Right lobe of liver (tissue), 6 donors: ENCODE data around the gene CES2. TPM values are rescaled to one million over a fixed set of nuclear protein-coding genes. Genes with fewer than 3 reads are reported as not detected.

ENCODE experiments used
- ATAC-seq, 4 donors: fragments of 200-7000 bp; cut with Tn5 transposase; one replicate each; pipeline ENCODE4 v1.9.1; 2020; ENCODE audit warnings: mild to moderate bottlenecking in 4 of 4, moderate library complexity in 4 of 4
- DNase-seq, 3 donors: peaks; one replicate each; pipeline ENCODE4 v3.0.0-alpha.2; 2020
- H3K27ac ChIP-seq, 3 donors: fragments of 200-600 bp; one replicate each; pipeline ENCODE4 v1.8.0; 2022
- H3K27me3 ChIP-seq, 2 donors: fragments of 200-600 bp; one replicate each; pipeline ENCODE4 v1.8.0; 2022
- H3K36me3 ChIP-seq, 4 donors: fragments of 200-600 bp; sonication (generic) in 1 of 4; one replicate each; pipeline versions ENCODE4 v1.5.1 to v1.8.0; 2017 to 2022; ENCODE audit warnings: control low read depth in 1 of 4
- H3K4me1 ChIP-seq, 4 donors: fragments of 200-600 bp; sonication (generic) in 1 of 4; one replicate each; pipeline versions ENCODE4 v1.5.1 to v1.8.0; 2017 to 2022; ENCODE audit warnings: control low read depth in 1 of 4
- H3K4me3 ChIP-seq, 3 donors: fragments of 200-600 bp; one replicate each; pipeline ENCODE4 v1.8.0; 2022
- H3K9me3 ChIP-seq, 4 donors: fragments of 200-600 bp; sonication (generic) in 1 of 4; one replicate each; pipeline versions ENCODE4 v1.5.1 to v1.8.0; 2017 to 2022; ENCODE audit warnings: control low read depth in 1 of 4
- POLR2A ChIP-seq: fragments of 450-650 bp; IDR thresholded peaks from one replicate; pipeline ENCODE4 v1.6.1; 2017; ENCODE audit warnings: antibody characterized with exemption, mild to moderate bottlenecking
- WGBS: methylation state at CpG from one replicate; pipeline ENCODE4 v1.1.6; 2018; ENCODE audit warnings: low coverage, low lambda C conversion rate; ENCODE audit not compliant: insufficient coverage; ENCODE audit errors: missing lambda C conversion rate; 5-methylcytosine and 5-hydroxymethylcytosine counted together
- intact Hi-C, 2 donors: fragments of 100-400 bp; cut with DNase I; formaldehyde crosslinking; loops; one replicate each; pipeline versions ENCODE4 v1.11.2 to v1.14.1; 2022
- total RNA-seq, 6 experiments: library from RNA; depleted of rRNA in 2 of 6; stranded (reverse); fragments of >200 nt in 2 of 6; fragmentation: NEBNext Ultra II Directional in 3 of 6; extraction: Animal tissue kit (Norgen Biotek cat#: 25700) in 3 of 6; gene quantifications; one replicate each; pipeline versions ENCODE4 v1.1.0 to v1.2.4, GENCODE V29; 2016 to 2023
- TF ChIP-seq, protein P1 (sequence below), 4 donors: fragments of 200-600 bp in 3 of 4; fragments of 450-650 bp in 1 of 4; IDR thresholded peaks; one replicate each; pipeline versions ENCODE4 v1.5.1 to v1.8.0; 2016 to 2022; ENCODE audit warnings: antibody characterized with exemption in 4 of 4, mild to moderate bottlenecking in 2 of 4
- donor health status: DM: no; HTN: yes; CAD: no.
- donor health status: DM: no; HTN: no; CAD: no.
- donor health status: DM: no; HTN: no; CAD: no.
- donor health status: DM: no; HTN: yes; CAD: no.
- donor health status: DM: no; HTN: yes; CAD: no.

Gene CES2
- total RNA-seq, 6 experiments from 2014 or later: 226 to 357 (median 263) TPM

DNA sequence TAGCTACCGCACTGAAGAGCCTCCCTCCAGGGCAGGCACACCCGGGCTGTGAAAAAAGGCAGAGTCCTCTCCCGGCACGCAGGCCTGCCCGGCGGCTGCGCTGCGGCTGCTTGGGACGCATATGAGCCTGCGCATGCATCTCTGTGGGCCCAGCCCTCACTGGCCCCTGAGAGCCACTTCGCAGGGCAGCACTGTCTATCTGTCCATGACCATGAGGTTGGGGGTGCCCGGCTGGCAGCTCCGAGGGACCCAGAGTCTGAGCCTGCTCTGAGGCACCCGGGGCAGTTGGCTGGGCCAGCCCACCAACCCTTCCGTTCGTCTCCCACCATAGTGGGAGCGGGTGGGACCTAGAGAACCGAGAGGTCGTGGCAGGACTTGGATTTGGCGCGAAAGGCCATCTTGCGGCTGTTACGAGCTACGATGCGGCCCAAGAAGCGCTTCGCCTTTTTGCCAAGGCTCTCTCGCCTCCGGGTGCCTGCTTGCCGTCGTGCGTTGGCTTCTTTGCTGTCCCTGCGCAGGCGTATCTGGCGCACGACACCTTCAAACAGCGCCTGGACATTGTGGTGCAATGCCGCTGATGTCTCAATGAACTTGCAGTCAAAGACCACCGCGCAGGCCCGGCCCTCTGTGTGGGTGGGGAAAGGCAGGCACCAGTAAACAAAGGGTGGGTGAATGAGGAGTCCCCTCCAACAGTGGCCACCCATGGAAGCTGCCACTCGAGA, 13.4 kb upstream of the CES2 start:
- H3K9me3 ChIP-seq: no peaks in the 10 kb centered on the region
- no peak overlapping the region for H3K27ac ChIP-seq
- intact Hi-C loops: no loop called here
- H3K27me3 ChIP-seq: no peaks in the 10 kb centered on the region
- peaks cover 0 to 5% (median 0%) of the 10 kb centered on the region in 4 donors for H3K4me1 ChIP-seq
- WGBS: 75% methylated on average over 14 of the region's 42 CpGs
- TF ChIP-seq, protein P1, sequence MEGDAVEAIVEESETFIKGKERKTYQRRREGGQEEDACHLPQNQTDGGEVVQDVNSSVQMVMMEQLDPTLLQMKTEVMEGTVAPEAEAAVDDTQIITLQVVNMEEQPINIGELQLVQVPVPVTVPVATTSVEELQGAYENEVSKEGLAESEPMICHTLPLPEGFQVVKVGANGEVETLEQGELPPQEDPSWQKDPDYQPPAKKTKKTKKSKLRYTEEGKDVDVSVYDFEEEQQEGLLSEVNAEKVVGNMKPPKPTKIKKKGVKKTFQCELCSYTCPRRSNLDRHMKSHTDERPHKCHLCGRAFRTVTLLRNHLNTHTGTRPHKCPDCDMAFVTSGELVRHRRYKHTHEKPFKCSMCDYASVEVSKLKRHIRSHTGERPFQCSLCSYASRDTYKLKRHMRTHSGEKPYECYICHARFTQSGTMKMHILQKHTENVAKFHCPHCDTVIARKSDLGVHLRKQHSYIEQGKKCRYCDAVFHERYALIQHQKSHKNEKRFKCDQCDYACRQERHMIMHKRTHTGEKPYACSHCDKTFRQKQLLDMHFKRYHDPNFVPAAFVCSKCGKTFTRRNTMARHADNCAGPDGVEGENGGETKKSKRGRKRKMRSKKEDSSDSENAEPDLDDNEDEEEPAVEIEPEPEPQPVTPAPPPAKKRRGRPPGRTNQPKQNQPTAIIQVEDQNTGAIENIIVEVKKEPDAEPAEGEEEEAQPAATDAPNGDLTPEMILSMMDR (IDR thresholded peaks at IDR 0.05): no peak
- TF ChIP-seq POLR2A: no peak
- DNase-seq (no peak), ATAC-seq (no peak)
- no peaks in the 10 kb centered on the region for H3K36me3 ChIP-seq
- no peak overlapping the region for H3K4me3 ChIP-seq

DNA sequence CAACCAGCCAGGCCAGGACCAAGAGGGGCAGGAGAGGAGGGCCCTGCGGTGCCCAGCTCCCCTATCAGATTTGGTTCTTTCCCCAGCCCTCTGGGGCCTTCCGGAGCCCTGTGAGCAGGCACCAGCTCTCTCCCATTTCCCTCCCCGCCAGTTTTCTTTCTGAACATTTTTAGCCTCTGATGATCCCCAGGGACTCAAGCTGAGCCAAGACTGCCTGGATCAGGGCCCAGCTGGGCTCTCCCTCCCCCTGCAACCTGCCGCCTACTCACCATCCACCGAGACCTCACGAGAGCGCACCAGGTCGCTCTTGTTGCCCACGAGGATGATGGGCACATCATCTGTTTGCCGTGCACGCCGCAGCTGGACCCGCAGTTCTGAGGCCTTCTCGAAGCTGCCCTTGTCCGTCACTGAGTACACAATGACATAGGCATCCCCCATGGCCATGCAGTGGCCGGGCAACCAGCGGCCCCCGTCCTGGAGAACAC, 12.0 kb upstream of the CES2 start:
- Histone ChIP-seq H3K4me3 (no peak overlapping the region), H3K9me3 (no peaks in the 10 kb centered on the region), H3K36me3 (no peaks in the 10 kb centered on the region), H3K4me1 (peaks cover 0 to 5% (median 0%) of the 10 kb centered on the region in 4 donors), H3K27me3 (no peaks in the 10 kb centered on the region), H3K27ac (no peak overlapping the region)
- intact Hi-C loops: no loop called here
- peak in 2 of 4 donors; percentile 10 to 19 for ATAC-seq
- TF ChIP-seq POLR2A: no peak
- TF ChIP-seq, protein P1 (IDR thresholded peaks at IDR 0.05): no peak
- no peak for DNase-seq
- WGBS: 51% methylated on average over 11 of the region's 18 CpGs

DNA sequence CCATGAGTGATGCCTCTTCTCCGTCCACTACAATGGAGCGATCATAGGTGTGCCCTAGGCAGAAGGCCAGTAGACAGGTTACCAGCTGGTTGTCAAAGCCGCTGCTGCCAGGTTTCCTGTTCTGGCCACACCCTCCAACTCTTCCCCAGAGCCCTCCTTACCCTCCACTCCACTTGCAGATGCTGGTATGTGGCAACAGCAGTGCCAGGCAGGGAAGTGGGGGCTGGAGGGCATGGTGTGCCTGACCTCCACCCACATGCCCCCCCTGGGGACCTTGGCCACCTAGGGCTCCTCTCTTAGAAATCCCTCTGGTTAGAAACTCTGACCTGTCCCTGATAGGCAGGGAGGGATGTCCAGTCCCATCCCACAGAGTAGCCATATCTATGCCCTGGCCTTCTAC, 11.4 kb upstream of the CES2 start:
- no peaks in the 10 kb centered on the region for H3K27me3 ChIP-seq
- intact Hi-C loops: no loop called here

DNA sequence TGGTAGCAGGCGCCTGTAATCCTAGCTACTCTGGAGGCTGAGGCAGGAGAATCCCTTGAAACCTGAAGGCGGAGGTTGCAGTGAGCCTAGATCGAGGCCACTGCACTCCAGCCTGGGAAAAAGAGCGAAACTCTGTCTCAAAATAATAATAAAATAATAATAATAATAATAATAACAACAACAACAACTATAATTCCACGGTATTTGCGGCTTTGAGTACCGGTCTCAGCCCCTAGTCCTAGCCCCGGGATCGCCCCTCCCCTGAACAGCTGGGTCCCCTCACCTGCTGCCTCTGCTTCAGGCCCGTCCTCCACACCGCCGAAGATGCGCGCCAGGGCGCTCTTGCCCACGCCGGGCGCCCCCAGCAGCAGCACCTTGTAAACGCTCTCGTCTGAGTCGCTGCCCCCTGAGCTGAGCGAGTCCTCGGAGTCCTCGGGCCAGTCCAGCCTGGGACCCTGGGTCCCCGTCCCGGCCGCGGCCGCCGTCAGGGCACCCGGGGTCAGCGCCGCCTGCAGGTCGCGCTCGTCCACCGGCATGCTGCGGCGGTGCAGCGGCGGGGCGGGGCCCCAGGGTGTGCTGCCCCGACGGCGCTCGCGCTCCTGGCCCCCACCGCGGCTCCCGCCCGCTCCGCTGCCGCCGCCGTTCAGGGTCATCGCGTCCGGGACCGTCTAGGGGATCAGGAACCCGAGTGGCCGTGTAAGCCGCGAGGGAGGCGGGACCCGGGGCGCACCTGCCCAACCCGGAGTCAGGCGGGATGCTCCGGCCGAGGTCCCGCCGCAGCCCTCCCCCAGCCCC, 10.6 kb upstream of the CES2 start:
- no peak overlapping the region for H3K27ac ChIP-seq
- ATAC-seq: peak; percentile 25 to 65 (median 41)
- no peaks in the 10 kb centered on the region for H3K27me3 ChIP-seq
- TF ChIP-seq, protein P1 (IDR thresholded peaks at IDR 0.05): peak; percentile 15 to 38 (median 20)
- TF ChIP-seq POLR2A: no peak
- WGBS: 26% methylated on average over 10 of the region's 72 CpGs
- no peaks in the 10 kb centered on the region for H3K9me3 ChIP-seq
- peaks cover 0 to 5% (median 0%) of the 10 kb centered on the region in 4 donors for H3K4me1 ChIP-seq
- peak overlapping the region in 2 of 3 donors; percentile 29 to 32 for H3K4me3 ChIP-seq
- DNase-seq: peak in 1 of 3 donors; percentile 43
- H3K36me3 ChIP-seq: no peaks in the 10 kb centered on the region
- intact Hi-C loops: no loop called here

More for the DNA sequence above, 11.4 kb upstream of the CES2 start:
- Histone ChIP-seq H3K36me3 (no peaks in the 10 kb centered on the region), H3K4me3 (no peak overlapping the region), H3K9me3 (no peaks in the 10 kb centered on the region), H3K4me1 (peaks cover 0 to 5% (median 0%) of the 10 kb centered on the region in 4 donors), H3K27ac (no peak overlapping the region)
- DNase-seq (no peak), ATAC-seq (no peak)
- 29% methylated on average over 1 of the region's 3 CpGs for WGBS
- TF ChIP-seq POLR2A: no peak
- TF ChIP-seq, protein P1 (IDR thresholded peaks at IDR 0.05): no peak
